ENCODE results near the gene CLEC4M. TPM values are rescaled to one million over a fixed set of nuclear protein-coding genes. Genes with fewer than 3 reads are reported as not detected.

Gene CLEC4M
- total and polyA plus RNA-seq, 2 of the 8 experiments (the other 6 are each of a cell fraction or from before 2014, with no cell fraction given): not detected

- Histone ChIP-seq H2BK120ac (replicated peaks; ENCODE audit: low read depth, low read length) (no peak overlapping the region), H3K9ac (replicated peaks in 1 of 4; ENCODE audit: extremely low read depth in 1 of 4, low read depth in 3 of 4, low read length in 3 of 4) (no peak overlapping the region), H3K36me3 (ENCODE audit: control insufficient read depth in 2 of 4, insufficient read depth in 4 of 4, low read length in 3 of 4) (no peaks in the 10 kb centered on the region), H3K4ac (replicated peaks; ENCODE audit: insufficient read length, low read depth, low read length) (no peak overlapping the region), H3K27me3 (replicated peaks in 1 of 4; ENCODE audit: control insufficient read depth in 3 of 4, extremely low read depth in 1 of 4, insufficient read depth in 3 of 4, low read length in 3 of 4) (no peaks in the 10 kb centered on the region), H4K20me1 (replicated peaks in 1 of 2; ENCODE audit: control insufficient read depth in 1 of 2, insufficient read depth in 2 of 2, low read length in 2 of 2) (no peaks in the 10 kb centered on the region), H3K18ac (ENCODE audit: extremely low read depth, low read length) (no peak overlapping the region), H3K4me1 (replicated peaks in 1 of 4; ENCODE audit: control insufficient read depth in 3 of 4, insufficient read depth in 4 of 4, low read length in 3 of 4) (peaks cover 0 to 2% (median 1%) of the 10 kb centered on the region in 4 experiments; a peak in 1 of 7 replicates), H3K4me2 (ENCODE audit: insufficient read depth in 1 of 2, low read depth in 2 of 2, low read length in 2 of 2) (no peak overlapping the region), H3K23ac (ENCODE audit: insufficient read length) (no peak overlapping the region), H4K5ac (ENCODE audit: insufficient read length, low read depth, low read length) (no peak overlapping the region), H2BK12ac (ENCODE audit: low read depth, low read length) (no peak overlapping the region), H4K91ac (replicated peaks; ENCODE audit: insufficient read length, low read length) (no peak overlapping the region), H3K14ac (ENCODE audit: insufficient read length) (no peak overlapping the region), H3K9me3 (ENCODE audit: insufficient read depth in 2 of 2, low read depth in 1 of 2, low read length in 1 of 2) (no peaks in the 10 kb centered on the region; a peak in 1 of 4 replicates), H3K79me2 (ENCODE audit: control insufficient read depth in 1 of 2, insufficient read depth in 2 of 2, low read length in 2 of 2) (no peaks in the 10 kb centered on the region), H3K4me3 (ENCODE audit: extremely low read depth in 1 of 4, insufficient read depth in 2 of 4, low read depth in 3 of 4, low read length in 4 of 4) (no peak overlapping the region), H3K27ac (ENCODE audit: low read depth, low read length) (no peak overlapping the region), H2BK5ac (ENCODE audit: low read depth, low read length) (no peak overlapping the region), H3K79me1 (ENCODE audit: low read depth, low read length) (no peaks in the 10 kb centered on the region), H2BK15ac (ENCODE audit: low read length) (no peak overlapping the region), H2BK20ac (ENCODE audit: low read length) (no peak overlapping the region), H2AFZ (ENCODE audit: low read length) (no peak overlapping the region), H2AK5ac (ENCODE audit: low read depth, low read length) (no peak overlapping the region), H3K23me2 (ENCODE audit: low read depth, low read length) (peaks cover 1% of the 10 kb centered on the region; the same call in 1 of the 2 replicates), H3K56ac (replicated peaks; ENCODE audit: insufficient read length, low read depth, low read length) (no peak overlapping the region), H4K8ac (ENCODE audit: extremely low read depth, insufficient read depth, low read length) (no peak overlapping the region)
- FAIRE-seq (no peak), DNase-seq (ENCODE audit: low read depth in 1 of 2, low spot score in 2 of 2) (no peak)
- TF ChIP-seq TAF1 (IDR thresholded peaks at IDR 0.05; ENCODE audit: low read depth, low read length) (no peak), RBBP5 (IDR thresholded peaks at IDR 0.05; ENCODE audit: borderline replicate concordance, low read depth, low read length) (no peak), CTBP2 (IDR thresholded peaks at IDR 0.05; ENCODE audit: borderline replicate concordance, insufficient read depth, insufficient read length, low read length) (no peak), NANOG (IDR thresholded peaks at IDR 0.05; ENCODE audit: insufficient read depth, low read depth, low read length, poor library complexity, severe bottlenecking) (no peak), SRF (IDR thresholded peaks at IDR 0.05; ENCODE audit: low read depth, low read length) (no peak), BCL11A (IDR thresholded peaks at IDR 0.05; ENCODE audit: low read depth in 2 of 2, low read length in 2 of 2) (no peak), SUZ12 (IDR thresholded peaks at IDR 0.05; ENCODE audit: low read length) (no peak), TEAD4 (IDR thresholded peaks at IDR 0.05; ENCODE audit: low read depth, low read length) (no peak)
- 88% methylated on average over 9 of the region's 9 CpGs; no CpG with 5 or more reads in 1 of the 2 experiments for WGBS, 2 experiments (ENCODE audit: extremely low coverage in 1 of 2, insufficient coverage in 1 of 2, insufficient read length in 1 of 2, insufficient replicate concordance in 2 of 2, low coverage in 1 of 2, low lambda C conversion rate in 2 of 2, missing lambda C conversion rate in 1 of 2)
- POLR2A ChIA-PET (ENCODE audit: partially characterized antibody): no interaction called here
- CTCF ChIA-PET (ENCODE audit: partially characterized antibody): interaction anchor here (0.7 to 0.8 kb wide), 3 partner anchors 10 to 209 kb away, joined by 3 to 4 read pairs (median 3); no protein-coding TSS in a partner anchor
Measured at GRCh38 chr19:7775761-7776160, 12.7 kb downstream of the CLEC4M start.

Data from H1 (cell line).